K562 (cell line): ENCODE measurements around the gene TBX1.
A peak's percentile ranks its signal among the peaks of the same experiment; 100 is the strongest.

Source experiments
- MYC ChIP-seq, 2 experiments: fragments of 250-450 bp in 1 of 2; sonication (Bioruptor Pico) in 1 of 2; IDR thresholded peaks; 2 replicates each; pipeline versions ENCODE4 v1.5.1 to v1.6.1; 2012 to 2021; ENCODE audit warnings: low read depth in 2 of 2, borderline replicate concordance in 1 of 2, improper control_type of control experiment in 1 of 2, low read length in 1 of 2, mild to moderate bottlenecking in 1 of 2, moderate library complexity in 1 of 2
- NBN ChIP-seq: fragments of 450-650 bp; IDR thresholded peaks from 2 replicates; pipeline ENCODE4 v1.6.1; 2016; ENCODE audit warnings: low read depth, mild to moderate bottlenecking

DNA sequence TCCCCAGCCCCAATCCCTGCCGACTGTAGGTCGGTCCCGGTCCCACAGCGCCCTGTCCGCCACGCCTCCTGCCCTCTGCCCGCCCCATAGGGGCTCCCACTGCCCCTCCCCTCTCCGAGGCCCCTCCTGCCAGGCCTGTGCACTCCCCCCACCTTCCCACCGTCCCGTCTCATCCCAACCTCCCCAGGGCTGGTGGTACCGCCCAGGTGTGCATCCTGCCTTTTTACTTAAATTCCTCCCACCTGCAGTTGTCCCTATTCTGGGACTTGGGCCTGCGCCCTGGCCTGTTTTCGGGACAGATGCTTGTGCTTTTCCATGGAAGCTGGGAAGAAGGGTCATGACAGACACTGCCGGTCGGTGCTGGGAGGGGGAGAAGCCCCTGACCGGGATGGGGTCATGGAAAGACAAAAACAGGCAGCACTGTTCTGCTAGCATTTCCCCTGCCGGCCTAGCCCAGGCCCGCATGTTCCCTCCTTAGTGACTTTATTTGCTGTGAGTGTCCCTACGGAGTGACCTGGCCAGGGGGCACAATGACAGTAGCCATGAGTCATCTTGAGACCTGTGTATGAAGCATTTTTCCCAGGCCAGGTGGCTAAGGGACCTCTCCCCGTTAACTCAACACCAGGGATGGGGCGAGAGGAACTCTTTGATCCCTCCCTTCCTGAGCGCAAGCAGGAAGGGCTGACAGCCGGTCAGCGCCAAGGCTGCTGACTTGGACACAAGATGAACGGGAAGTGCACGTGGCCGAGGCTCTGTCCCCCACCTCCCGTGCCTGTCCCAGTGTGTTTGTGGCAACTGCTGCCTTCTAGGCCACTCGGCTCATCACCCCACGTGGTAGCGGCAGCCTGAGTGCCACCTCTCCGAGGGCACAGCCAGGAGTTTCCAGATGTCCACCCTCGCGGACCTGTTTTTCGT is 7.1 kb downstream of the TBX1 start:
- TF ChIP-seq MYC (IDR thresholded peaks at IDR 0.05; ENCODE audit: low read depth, low read length): 0 out of 2 replicates have a peak, but pooled peaks have one; percentile 14
- no peak for TF ChIP-seq MYC (CRISPR knock-in tag; IDR thresholded peaks at IDR 0.05; ENCODE audit: borderline replicate concordance, low read depth)
- no peak for TF ChIP-seq NBN
